ENCODE data around the gene CEMP1.

GRCh38 chr16:2484898-2485508 is 46.2 kb downstream of the CEMP1 start:
- TF ChIP-seq POLR2A (IDR thresholded peaks at IDR 0.05; ENCODE audit: low read depth, low read length) = no peak
- TF ChIP-seq TAF1 (IDR thresholded peaks at IDR 0.05; ENCODE audit: borderline replicate concordance, low read depth, low read length) = no peak
